HTERT RPE-1 (cell line): ENCODE measurements around the gene TMEM169.

Experiments
- in situ Hi-C: fragments of 300-500 bp; cut with MboI; formaldehyde crosslinking; loops from 4 replicates; pipeline ENCODE4 v1.14.3; 2020; ENCODE audit warnings: low sequenced_read_pairs

The TMEM169 gene

DNA sequence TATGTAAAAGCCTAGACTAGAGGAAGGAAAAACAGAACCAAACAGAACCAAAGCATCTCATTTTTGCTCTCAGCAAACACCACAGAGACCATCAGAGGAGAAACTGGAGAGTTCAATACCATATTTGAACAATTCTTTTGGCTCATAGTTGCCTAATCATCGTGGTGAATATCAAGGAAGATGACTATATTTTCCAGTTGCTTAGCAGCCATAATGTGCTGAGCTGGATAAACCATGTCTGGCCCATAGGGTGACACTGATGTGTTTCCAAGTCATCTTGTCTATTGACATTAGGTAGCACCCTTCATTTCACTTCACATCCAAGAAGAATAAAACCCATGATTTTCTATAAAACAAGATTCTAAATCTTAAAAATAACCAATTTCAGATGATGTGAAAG is 21.5 kb downstream of the TMEM169 start:
- in situ Hi-C loops, result no loop called here

DNA sequence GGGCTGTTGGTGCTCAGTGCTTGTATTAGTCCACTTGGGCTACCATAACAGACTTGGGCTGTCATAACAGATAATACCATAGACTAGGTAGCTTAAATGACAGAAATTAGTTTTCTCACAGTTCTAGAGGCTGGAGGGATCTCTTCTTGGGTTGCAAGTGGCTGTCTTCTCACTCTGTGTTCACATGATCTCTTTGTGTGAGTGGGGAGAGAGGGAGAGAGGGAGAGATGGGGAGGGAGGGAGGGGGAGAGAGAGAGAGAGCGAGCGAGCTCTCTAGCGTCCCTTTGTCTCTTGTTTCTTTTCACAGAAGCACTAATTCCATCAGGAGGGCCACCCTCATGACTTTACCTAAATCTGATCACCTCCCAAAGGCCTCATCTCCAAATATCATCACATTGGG is 23.0 kb downstream of the TMEM169 start:
- in situ Hi-C loops, result no loop called here

DNA sequence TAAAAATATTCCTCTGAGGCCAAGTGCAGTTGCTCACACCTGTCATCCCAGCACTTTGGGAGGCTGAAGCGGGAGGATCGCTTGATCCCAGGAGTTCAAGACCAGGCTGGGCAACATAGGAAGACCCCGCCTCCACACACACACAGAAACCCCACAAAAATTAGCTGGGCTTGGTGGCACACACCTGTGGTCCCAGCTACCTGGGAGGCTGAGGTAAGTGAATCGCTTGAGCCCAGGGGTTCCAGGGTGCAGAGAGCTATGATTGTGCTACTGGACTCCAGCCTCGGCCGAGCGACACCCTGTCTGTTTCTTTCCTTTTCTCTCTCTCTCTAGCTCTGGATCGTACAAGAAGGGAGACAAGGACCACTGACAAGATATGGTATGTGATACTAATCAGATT is 25.6 kb downstream of the TMEM169 start:
- in situ Hi-C loops, result no loop called here

DNA sequence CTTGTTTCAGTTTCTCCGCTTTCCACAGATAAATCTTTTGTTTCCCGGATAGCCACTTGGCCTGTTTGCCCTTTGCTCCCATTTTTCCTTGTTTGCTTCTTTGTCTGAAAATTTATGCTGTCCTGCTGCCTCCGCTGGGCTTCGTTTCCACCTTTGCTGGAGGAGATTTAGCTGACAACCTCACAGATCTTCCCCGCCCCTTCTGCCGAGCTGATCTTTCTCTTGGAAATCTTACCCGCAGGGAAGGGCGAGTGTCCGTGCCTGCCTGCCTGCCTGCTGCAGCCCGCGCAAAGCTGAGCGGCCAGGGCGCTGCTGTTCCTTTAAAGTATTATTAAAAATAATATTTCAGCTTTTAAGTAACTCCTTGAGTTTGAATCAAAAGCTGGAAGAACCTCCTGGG is 26.0 kb downstream of the TMEM169 start:
- in situ Hi-C loops, result no loop called here

DNA sequence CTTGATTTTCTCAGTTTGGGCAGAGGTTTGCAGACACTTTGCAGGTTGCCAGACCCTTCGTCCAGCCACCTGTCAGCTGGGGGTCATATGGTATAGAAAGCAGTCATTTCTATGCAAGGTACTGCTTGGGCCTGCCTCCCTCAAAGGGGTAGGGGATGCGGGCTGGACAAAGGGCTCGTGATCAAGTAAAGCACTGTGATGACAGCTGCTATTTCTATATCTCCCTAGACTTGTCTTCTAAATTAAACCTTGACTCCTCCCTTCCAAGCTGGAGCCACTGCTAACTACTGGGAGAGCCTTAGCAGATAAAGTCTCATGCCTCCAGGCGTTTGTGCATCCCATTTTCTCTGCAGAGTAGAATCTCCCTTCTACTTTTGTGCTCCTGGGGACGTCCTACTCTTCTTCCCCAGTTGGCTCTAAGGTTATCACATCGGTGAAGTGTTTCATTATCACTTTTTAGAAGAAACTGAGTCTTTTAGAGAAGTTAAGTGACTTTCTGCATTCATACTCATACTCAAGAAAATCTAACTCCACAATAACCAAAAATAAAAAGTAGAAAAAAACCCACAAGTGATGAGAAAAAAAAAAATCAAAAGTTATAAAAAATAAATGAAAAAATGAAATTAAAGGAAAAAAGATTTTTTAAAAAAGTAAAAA is 26.7 kb downstream of the TMEM169 start:
- in situ Hi-C loops, result no loop called here

DNA sequence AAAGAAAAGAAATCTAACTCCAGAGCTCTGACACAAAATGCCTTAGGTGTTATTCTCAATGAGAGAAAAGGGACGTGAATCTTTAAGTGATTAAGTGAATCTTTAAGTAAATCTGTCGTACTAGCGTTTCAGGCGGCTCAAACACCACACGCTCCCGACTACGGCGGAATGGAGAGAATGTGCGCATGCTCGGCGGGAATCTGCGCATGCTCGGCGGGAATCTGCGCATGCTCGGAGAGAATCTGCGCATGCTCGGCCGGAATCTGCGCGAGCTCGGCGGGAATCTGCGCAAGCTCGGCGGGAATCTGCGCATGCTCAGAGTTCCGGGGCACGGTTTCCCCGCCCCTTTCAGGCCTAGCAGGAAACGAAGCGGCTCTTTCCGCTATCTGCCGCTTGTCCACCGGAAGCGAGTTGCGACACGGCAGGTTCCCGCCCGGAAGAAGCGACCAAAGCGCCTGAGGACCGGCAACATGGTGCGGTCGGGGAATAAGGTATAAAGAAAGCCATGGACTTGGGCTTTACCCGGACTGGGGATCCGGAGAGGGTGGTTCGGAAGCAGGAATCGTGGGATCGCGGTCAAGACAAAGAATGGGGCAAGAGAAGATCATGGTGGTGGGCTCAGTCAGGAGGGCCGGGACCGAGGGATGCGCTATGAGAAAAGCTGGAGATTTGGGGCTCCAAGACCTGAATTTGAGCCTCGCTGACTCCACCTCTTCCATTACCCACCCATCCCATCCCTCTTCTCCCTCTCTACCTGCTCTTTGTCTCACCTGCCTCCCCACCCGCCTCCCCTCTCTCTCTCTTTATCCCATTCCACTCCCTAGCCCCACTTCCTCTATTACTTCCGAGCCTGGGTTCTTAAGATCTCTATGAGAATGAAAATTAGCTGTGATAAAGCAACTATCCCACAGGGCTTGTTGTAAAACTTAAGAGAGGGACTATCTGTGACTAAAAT is 27.5 kb downstream of the TMEM169 start, which contains the start of gene XRCC5:
TSS of gene XRCC5 (plus strand) at position 382 of the 955 bp plus-strand sequence. CDS start at position 471, 89 bp downstream.
- in situ Hi-C loops, result no loop called here

DNA sequence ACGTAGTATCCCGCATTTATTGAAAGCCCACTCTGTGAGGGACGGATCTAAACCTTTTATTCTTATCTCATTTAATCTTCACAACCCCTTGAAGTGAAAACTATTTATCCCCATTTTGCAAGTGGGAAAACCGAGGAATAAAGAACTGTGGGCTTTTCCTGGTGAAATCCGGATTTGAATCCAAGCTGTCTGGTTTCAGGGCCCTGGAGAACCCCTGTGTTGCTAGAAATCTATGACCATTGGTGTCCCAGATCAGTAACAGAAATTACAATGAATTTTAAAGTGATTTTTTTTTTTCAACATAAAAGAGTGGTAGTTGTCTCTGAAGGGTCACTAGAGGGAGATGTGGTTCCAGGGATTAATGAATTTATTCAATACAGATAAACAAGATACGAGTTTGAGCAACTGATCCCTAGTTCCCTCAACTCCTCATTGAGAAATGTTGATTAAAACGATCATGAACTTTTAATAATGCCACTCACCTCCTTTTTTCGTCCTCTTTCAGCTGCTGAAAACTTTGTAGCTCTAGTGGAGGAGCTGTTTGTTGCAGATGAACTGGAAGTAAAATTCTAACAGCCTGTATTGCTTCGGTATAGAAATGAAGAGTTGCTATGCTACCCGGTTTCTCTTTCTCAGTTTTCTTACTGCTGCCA is 28.4 kb downstream of the TMEM169 start:
- in situ Hi-C loops, result no loop called here

DNA sequence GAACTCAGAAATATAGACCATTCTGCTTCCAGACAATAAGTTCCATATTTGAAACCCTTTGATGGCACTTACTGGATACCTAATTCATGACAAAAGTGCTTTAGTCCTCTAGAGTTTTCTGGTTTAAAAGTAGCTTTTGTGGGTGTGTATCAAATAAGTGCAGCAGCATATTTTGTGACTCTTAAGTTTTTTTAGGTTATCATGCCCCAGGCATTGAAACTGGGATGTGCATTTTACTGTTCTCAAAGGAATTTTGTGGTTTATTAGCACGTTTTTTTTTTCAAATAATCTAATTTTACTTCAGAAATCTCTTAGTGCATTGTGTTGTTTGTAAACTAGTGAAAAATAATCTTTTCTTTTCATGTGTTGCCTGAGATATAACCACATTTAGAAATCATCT is 28.9 kb downstream of the TMEM169 start:
- in situ Hi-C loops, result no loop called here

DNA sequence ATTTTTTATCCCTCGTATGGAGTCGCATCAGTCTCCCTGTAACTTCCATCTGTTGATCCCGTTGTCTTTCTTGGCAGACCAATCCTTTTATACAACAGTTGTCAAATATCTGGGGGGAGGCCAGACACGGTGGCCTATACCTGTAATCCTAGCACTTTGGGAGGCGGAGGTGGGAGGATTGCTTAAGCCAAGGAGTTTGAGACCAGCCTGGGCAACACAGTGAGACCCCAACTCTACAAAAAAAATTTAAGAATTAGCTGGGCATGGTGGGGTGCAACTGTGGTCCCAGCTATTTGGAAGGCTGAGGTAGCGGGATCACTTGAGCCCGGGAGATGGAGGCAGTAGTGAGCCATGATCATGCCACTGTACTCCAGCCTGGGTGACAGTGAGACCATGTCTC is 29.4 kb downstream of the TMEM169 start:
- in situ Hi-C loops, result no loop called here

DNA sequence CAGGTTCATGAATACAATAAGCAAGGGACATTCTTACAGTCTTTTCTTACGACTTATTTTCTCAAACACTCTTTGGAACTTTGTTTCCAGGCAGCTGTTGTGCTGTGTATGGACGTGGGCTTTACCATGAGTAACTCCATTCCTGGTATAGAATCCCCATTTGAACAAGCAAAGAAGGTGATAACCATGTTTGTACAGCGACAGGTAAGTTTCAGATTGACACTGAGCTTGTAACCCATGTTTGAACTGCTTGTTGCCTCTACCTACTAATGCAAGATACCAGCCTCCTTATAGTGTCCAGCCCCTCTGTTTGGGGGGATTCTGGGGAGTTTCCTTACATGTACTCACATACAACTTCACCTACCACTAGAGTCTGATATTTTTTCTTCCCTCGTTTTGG is 31.2 kb downstream of the TMEM169 start:
- in situ Hi-C loops, result no loop called here

DNA sequence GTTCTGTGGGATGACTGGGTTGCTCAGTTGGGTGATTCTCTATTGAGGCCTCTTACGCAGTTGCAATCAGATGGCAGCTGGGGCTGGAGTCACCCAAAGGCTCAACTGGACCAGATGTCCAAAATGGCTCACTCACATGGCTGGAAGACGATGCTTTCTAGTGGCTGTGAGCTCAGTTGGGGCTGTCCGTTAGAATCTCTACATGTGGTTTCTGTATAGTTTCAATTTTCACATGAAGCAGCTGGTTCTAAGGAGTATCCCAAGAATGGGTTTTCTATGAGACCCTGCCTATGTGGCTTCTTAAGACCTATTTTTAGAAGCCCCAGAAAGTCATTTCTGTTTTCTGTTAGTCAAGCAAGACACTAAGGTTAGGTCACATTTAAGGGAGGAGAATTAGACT is 31.9 kb downstream of the TMEM169 start:
- in situ Hi-C loops, result no loop called here

DNA sequence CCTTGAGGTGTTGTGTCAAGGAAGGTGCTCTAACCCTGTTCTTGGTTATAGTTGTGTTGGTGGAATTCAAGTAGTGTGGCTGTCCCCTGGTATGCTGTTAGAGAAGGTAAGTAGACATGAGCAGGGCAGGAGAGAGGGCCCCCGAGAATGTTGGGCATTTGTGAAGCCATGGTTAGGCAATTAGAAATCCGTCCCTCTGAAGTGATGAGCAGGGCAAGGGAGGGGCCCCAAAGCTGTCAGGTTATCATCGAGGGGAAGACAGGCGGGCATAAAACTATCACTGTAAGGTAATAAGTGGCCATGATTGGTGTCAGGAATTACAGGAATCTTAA is 32.6 kb downstream of the TMEM169 start:
- in situ Hi-C loops, result no loop called here

DNA sequence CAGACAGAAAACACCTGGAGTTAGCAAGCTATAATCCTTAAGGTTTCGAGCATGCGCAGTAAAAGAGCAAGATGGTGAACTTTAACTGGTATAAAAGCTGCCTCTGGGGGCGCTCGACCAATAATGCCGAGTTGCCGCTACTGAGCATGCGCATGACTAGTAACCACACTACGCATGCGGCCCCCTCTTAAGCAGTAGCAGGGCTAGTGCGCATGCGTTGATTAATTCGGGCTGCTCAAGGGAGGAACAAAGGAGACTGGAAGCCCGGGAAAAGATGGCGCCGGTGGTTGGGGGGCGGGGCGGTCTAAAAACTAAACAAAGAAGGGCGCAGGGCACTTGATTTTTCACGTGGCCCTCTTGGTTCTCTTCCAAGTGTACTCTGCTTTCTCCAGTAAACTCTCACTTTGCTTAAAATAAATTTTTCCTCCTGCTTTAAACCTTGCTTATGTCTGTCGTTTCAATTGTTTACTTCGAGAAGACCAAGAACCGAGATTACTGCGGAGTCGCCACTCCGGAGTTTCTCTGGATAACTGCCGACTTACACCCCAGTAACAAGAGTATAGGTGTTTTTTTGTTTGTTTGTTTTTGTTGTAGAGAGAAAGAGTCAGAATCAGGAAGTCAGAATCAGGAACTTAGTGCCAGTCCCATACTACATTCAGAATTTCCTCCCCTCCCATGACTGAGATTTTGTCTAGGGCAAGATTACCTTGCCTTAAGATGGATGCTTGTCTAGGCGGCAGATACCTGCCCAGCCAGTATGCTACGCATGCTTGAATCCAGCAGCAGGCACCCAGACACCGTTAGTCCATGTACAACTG is 33.2 kb downstream of the TMEM169 start:
- in situ Hi-C loops, result no loop called here

DNA sequence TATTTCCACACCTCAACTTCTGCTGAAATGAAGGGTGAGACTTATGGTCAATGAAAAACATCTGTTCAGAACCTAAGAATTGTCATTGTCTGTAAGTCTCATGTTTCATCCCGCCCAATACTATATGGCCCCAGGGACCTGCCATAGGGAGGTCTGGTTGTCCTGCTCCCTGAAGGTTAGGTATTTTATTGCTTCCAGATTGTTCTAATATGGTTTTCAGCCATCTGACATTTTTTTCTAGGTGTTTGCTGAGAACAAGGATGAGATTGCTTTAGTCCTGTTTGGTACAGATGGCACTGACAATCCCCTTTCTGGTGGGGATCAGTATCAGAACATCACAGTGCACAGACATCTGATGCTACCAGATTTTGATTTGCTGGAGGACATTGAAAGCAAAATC is 34.7 kb downstream of the TMEM169 start:
- in situ Hi-C loops, result no loop called here

DNA sequence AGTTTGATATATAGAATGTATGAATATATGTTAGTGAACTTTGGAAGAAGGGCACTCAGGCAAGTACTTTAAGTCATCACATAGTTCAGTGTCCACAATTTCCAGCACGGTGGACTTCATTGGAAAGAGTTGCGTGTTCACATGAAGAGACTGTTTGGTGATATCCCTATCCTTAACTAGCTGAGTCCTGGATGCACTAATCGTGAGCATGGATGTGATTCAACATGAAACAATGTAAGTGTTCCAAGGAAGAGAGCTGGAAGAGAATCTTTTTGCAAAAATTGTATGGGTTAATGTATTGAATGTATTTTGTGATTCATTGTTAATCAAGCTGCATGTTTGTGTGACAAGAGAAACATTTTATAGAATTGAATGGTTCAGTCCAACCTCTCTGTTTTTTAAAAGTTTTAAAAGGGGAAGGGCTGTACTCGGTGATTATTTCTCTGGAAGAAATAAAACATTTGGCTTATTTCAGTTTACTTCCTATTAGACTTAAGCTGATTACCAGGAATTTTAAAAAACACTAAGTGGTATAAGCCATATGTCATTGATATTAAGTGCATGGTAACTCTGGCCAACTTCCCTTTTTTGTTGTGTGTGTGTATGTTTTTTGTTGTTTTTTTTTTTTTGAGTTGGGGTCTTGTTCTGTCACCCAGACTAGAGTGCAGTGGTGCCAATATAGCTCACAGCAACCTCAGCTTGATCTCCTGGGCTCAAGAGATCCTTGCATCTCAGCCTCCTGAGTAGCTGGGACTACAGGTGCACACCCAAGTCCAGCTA is 36.0 kb downstream of the TMEM169 start:
- in situ Hi-C loops, result no loop called here

DNA sequence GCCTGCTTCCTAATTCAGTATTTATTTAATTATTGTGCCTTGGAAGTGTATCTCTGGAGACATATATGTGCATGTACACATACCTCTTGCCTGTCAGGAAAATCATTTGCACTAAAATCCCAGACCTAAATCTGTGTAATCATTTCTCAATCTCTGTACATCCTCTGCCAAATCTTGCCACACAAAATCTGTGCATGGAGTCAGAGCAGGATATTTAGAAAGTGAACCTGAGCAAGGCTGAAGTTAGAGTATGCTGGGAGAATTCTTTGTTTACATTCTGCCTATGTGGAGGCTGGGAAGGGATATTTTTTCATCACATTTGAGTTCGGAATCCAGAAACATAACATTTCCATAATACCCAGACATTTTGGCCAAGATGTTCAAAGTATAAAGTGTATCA is 36.8 kb downstream of the TMEM169 start:
- in situ Hi-C loops, result no loop called here

DNA sequence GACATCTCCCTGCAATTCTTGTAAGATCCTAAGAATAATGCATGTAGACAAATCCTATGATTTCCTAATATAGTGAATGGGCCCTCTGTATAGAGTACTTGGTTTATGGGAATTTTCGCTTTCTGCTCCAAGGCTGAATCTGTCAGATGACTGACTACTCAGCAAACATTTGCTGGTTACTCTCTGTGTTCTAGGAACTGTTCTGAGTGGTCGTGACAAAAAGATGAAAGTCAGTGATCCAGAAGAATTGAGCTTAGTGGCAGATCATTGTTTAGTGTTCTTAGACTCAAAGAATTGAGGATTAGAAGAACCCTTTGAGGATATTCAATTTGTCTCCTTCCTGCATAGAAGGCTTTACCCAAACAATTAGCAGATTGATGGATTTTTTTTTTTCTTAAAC is 37.4 kb downstream of the TMEM169 start:
- in situ Hi-C loops, result no loop called here

DNA sequence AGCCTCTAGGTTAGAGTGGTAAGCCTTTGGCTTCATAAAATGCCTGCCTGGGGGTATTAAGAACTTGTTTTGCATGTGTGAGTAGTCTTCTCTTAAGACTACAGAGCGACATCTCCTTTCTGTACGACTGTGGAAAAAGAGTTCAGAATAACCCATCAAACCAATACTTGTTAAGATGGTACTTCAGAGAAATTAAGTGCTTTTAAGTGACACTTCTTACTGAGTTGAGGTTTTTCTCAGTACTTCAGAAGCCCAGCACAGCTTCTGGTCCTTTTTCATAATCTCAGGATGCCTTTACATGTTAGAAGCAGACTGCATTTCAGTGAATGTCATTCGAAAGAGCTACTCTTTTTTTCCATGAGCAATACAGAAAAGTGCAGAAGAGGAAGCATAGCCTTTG is 38.3 kb downstream of the TMEM169 start:
- in situ Hi-C loops, result no loop called here

DNA sequence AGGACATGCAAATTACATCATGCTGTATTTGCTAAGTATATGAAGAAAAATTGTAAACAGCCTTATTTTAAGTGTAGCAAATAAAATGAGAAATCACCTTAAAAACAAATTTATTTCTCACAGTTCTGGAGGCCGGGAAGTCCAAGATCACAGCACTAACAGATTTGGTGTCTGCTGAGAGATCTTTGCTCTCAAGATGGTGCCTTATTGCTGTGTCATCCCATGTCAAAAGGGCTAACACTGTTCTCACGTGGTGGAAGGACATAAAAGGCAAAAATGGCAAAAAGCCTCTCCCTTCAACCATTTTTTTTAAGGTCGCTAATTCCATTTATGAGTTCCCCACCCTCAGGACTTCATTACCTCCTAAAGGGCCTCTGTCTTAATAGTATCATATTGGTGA is 39.5 kb downstream of the TMEM169 start:
- in situ Hi-C loops, result no loop called here

DNA sequence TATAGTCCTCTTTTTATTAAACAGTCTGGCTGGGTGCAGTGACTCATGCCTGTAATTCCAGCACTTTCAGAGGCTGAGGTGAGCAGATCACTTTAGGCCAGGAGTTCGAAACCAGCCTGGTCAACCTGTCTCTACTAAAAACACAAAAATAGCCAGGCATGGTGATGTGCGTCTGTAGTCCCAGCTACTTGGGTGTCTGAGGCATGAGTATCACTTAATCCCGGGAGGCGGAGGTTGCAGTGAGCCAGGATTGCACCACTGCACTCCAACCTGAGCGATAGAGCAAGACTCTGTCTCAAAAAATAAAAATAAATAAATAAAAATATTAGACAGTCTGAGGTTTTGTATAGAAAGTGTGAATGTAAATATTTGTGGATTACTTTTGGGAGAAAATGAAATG is 45.2 kb downstream of the TMEM169 start:
- in situ Hi-C loops, result no loop called here
